GM12878 (cell line): ENCODE data around the gene FAM193B. TPM values are rescaled to one million over a fixed set of nuclear protein-coding genes. Genes with fewer than 3 reads are reported as not detected.

Source experiments
- ATAC-seq: fragments of 200-7000 bp; cut with Tn5 transposase; 3 replicates; pipeline ENCODE4 v1.9.1; 2020; ENCODE audit warnings: mild to moderate bottlenecking, moderate library complexity
- BruUV-seq: library from RNA; stranded (reverse); fragments of 400-500 nt; replicated peaks from 2 replicates; lab custom pipeline; 2021; lab: Mats Ljungman, UMichigan
- CTCF ChIA-PET: fragments of 300-600 bp; sonication (Branson Sonifier 250); formaldehyde crosslinking; extraction: SDS; loops from one replicate; lab custom pipeline; 2021; ENCODE audit warnings: inconsistent platforms; lab: Yijun Ruan, JAX
- POLR2A ChIA-PET: fragments of 350-600 bp; formaldehyde crosslinking; extraction: SDS; loops from one replicate; lab custom pipeline; 2021; ENCODE audit warnings: inconsistent platforms; lab: Charles Lee
- RAD21 ChIA-PET: fragments of 300-600 bp; sonication (Branson Sonifier 250); formaldehyde crosslinking; loops from one replicate; lab custom pipeline; 2023; ENCODE audit warnings: antibody characterized with exemption; ENCODE audit not compliant: unreplicated experiment; lab: Charles Lee
- SMC1A ChIA-PET: fragments of 300-600 bp; sonication (Branson Sonifier 250); formaldehyde crosslinking; loops from one replicate; lab custom pipeline; 2023; ENCODE audit not compliant: unreplicated experiment, uncharacterized antibody; lab: Charles Lee
- DNase-seq: peaks from one replicate; pipeline ENCODE4 v3.0.0-alpha.2; 2011; ENCODE audit warnings: low read depth, low spot score
- FAIRE-seq: peaks from 3 replicates; lab custom pipeline; 2011; peaks lifted over from hg19 to GRCh38; lab: Jason Lieb, UNC
- H2AFZ ChIP-seq: 2 replicates; pipeline ENCODE4 v1.6.0; 2011; ENCODE audit warnings: low read depth, low read length, control low read depth; ENCODE audit not compliant: control insufficient read depth
- H3K27ac ChIP-seq: 2 replicates; pipeline ENCODE4 v1.5.1; 2011; ENCODE audit warnings: control low read depth; ENCODE audit not compliant: control insufficient read depth, insufficient read depth
- H3K27me3 ChIP-seq, 2 experiments: replicated peaks in 1 of 2; 2 replicates each; pipeline versions ENCODE4 v1.6.0 to v1.6.1; 2011; ENCODE audit warnings: low read length in 1 of 2; ENCODE audit not compliant: control insufficient read depth in 2 of 2, insufficient read depth in 2 of 2
- H3K36me3 ChIP-seq, 2 experiments: 2 replicates each; pipeline ENCODE4 v1.5.1; 2011; ENCODE audit warnings: low read length in 1 of 2; ENCODE audit not compliant: control insufficient read depth in 2 of 2, insufficient read depth in 2 of 2
- H3K4me1 ChIP-seq: 2 replicates; pipeline ENCODE4 v1.6.1; 2011; ENCODE audit warnings: mild to moderate bottlenecking, low read length, moderate library complexity, mixed read lengths; ENCODE audit not compliant: control insufficient read depth, insufficient read depth
- H3K4me2 ChIP-seq: 2 replicates; pipeline ENCODE4 v1.6.0; 2011; ENCODE audit warnings: control low read depth; ENCODE audit not compliant: control insufficient read depth, insufficient read depth
- H3K4me3 ChIP-seq: fragments of 200-600 bp; sonication (generic); 2 replicates; pipeline ENCODE4 v1.5.1; 2016
- H3K79me2 ChIP-seq: 2 replicates; pipeline ENCODE4 v1.6.0; 2011; ENCODE audit warnings: low read length; ENCODE audit not compliant: control insufficient read depth, insufficient read depth
- H3K9ac ChIP-seq: 2 replicates; pipeline ENCODE4 v1.8.0; 2011; ENCODE audit warnings: low read length, control low read depth, mixed read lengths; ENCODE audit not compliant: control insufficient read depth, insufficient read depth
- H3K9me3 ChIP-seq: replicated peaks from 3 replicates; pipeline ENCODE4 v1.5.1; 2011; ENCODE audit warnings: mild to moderate bottlenecking, low read length; ENCODE audit not compliant: control insufficient read depth, insufficient read depth
- H4K20me1 ChIP-seq: 2 replicates; pipeline ENCODE4 v1.6.0; 2011; ENCODE audit not compliant: control insufficient read depth, insufficient read depth
- ASH2L ChIP-seq: fragments of 300-600, 200-600 bp; sonication (generic); IDR thresholded peaks from 2 replicates; pipeline ENCODE4 v1.6.1; 2017; ENCODE audit warnings: low read depth, mild to moderate bottlenecking, borderline replicate concordance
- BHLHE40 ChIP-seq, 2 experiments: fragments of 450-650 bp in 1 of 2; IDR thresholded peaks; 2 replicates each; pipeline ENCODE4 v1.6.1; 2011 to 2017; ENCODE audit warnings: low read depth in 2 of 2, borderline replicate concordance in 1 of 2, improper control_type of control experiment in 1 of 2, low read length in 1 of 2, mild to moderate bottlenecking in 1 of 2
- LARP7 ChIP-seq: fragments of 450-650 bp; IDR thresholded peaks from 2 replicates; pipeline ENCODE4 v1.6.1; 2017; ENCODE audit warnings: mild to moderate bottlenecking
- NR2F1 ChIP-seq: fragments of 450-650 bp; conservative IDR thresholded peaks from 2 replicates; pipeline ENCODE4 v1.6.1; 2017; ENCODE audit warnings: mild to moderate bottlenecking
- RB1 ChIP-seq: fragments of 450-650 bp; formaldehyde crosslinking; IDR thresholded peaks from 2 replicates; pipeline ENCODE4 v1.6.1; 2017; ENCODE audit warnings: mild to moderate bottlenecking, borderline replicate concordance
- RELA ChIP-seq: fragments of 450-650 bp; IDR thresholded peaks from 2 replicates; pipeline ENCODE4 v1.8.0; 2014; ENCODE audit warnings: borderline replicate concordance; ENCODE audit not compliant: partially characterized antibody
- REST ChIP-seq: IDR thresholded peaks from 2 replicates; pipeline ENCODE4 v1.6.1; 2012; ENCODE audit warnings: mild to moderate bottlenecking, low read depth, low read length
- RUNX3 ChIP-seq: IDR thresholded peaks from 2 replicates; pipeline ENCODE4 v1.6.1; 2012; ENCODE audit warnings: low read length, inconsistent platforms
- SPI1 ChIP-seq: IDR thresholded peaks from 2 replicates; pipeline ENCODE4 v1.6.1; 2011; ENCODE audit warnings: low read depth, mild to moderate bottlenecking, low read length, moderate library complexity, borderline replicate concordance; ENCODE audit not compliant: insufficient read depth
- SRF ChIP-seq, 2 experiments: IDR thresholded peaks; 2 replicates each; pipeline ENCODE4 v1.6.1; 2011; ENCODE audit warnings: low read depth in 2 of 2, low read length in 2 of 2, mild to moderate bottlenecking in 1 of 2, moderate library complexity in 1 of 2
- ZNF217 ChIP-seq: fragments of 450-650 bp; IDR thresholded peaks from 2 replicates; pipeline ENCODE4 v1.6.1; 2017; ENCODE audit warnings: antibody characterized with exemption, mild to moderate bottlenecking
- ZNF622 ChIP-seq: fragments of 450-650 bp; IDR thresholded peaks from 2 replicates; pipeline ENCODE4 v1.6.1; 2017; ENCODE audit warnings: mild to moderate bottlenecking, inconsistent platforms
- ZZZ3 ChIP-seq: IDR thresholded peaks from 2 replicates; pipeline ENCODE4 v1.6.1; 2011; ENCODE audit warnings: low read depth; ENCODE audit not compliant: control insufficient read depth, insufficient read length
- WGBS: methylation state at CpG from one replicate; pipeline ENCODE4 v1.1.6; 2016; ENCODE audit warnings: low lambda C conversion rate; ENCODE audit not compliant: insufficient replicate concordance, insufficient coverage; ENCODE audit errors: missing lambda C conversion rate; 5-methylcytosine and 5-hydroxymethylcytosine counted together
- in situ Hi-C: fragments of 300-500 bp; cut with MboI; formaldehyde crosslinking; loops from 9 replicates; pipeline ENCODE4 v1.14.3; 2018; ENCODE audit warnings: mixed read lengths
- intact Hi-C: fragments of 100-400 bp; cut with micrococcal nuclease; formaldehyde crosslinking; loops from one replicate; pipeline ENCODE4 v1.14.2; 2022; ENCODE audit not compliant: unreplicated experiment
- polyA plus RNA-seq, 11 experiments: library from polyadenylated mRNA; depleted of rRNA in 4 of 11; unstranded in 6 of 11; stranded (reverse) in 5 of 11; fragments of >200 nt; fragmentation: Nextera tagmentation in 4 of 11; fragmentation: Illumina TruSeq in 1 of 11; extraction: Ambion mirVana in 4 of 11; extraction: Trizol in 1 of 11; gene quantifications; 1 replicate in 1 of 11; 2 replicates in 10 of 11; pipeline versions ENCODE4 v1.2.1 to v1.2.3, GENCODE V29; 2011 to 2016; ENCODE audit warnings: inconsistent platforms in 2 of 11, missing spikeins in 2 of 11, low read depth in 1 of 11
- total RNA-seq, 4 experiments: library from RNA; depleted of rRNA in 3 of 4; stranded (reverse); fragments of >200 nt in 3 of 4; fragmentation: Illumina TruSeq in 1 of 4; extraction: Trizol in 1 of 4; gene quantifications; 2 replicates each; pipeline versions ENCODE4 v1.2.1 to v1.2.3, GENCODE V29; 2013 to 2021
- TF ChIP-seq, protein P1 (sequence below): IDR thresholded peaks from 2 replicates; pipeline ENCODE4 v1.6.1; 2012; ENCODE audit warnings: low read length, inconsistent platforms
- TF ChIP-seq, protein P2 (sequence below): fragments of 450-650 bp; IDR thresholded peaks from 2 replicates; pipeline ENCODE4 v1.6.1; 2017; ENCODE audit warnings: low read depth, mild to moderate bottlenecking, moderate library complexity
- TF ChIP-seq, protein P3 (sequence below), 3 experiments: IDR thresholded peaks in 2 of 3; conservative IDR thresholded peaks in 1 of 3; 2 replicates each; pipeline ENCODE4 v1.5.1; 2011; ENCODE audit warnings: low read depth in 3 of 3, low read length in 3 of 3, mild to moderate bottlenecking in 3 of 3, control low read depth in 2 of 3, moderate library complexity in 2 of 3, inconsistent platforms in 1 of 3, mixed read lengths in 1 of 3; ENCODE audit not compliant: control insufficient read depth in 2 of 3, insufficient read depth in 1 of 3; ENCODE audit errors: extremely low read depth in 1 of 3

Gene FAM193B
- total and polyA plus RNA-seq, 10 of the 15 experiments (the other 5 are each of a cell fraction or from before 2014, with no cell fraction given): 3.3 to 47.0 (median 25.1) TPM

GRCh38 chr5:177601126-177601525 lies 46.8 kb upstream of the FAM193B start:
- Histone ChIP-seq H3K27ac (no peak overlapping the region), H3K4me3 (peak overlapping the region; percentile 85)
- FAIRE-seq: no peak
- TF ChIP-seq, protein P1, sequence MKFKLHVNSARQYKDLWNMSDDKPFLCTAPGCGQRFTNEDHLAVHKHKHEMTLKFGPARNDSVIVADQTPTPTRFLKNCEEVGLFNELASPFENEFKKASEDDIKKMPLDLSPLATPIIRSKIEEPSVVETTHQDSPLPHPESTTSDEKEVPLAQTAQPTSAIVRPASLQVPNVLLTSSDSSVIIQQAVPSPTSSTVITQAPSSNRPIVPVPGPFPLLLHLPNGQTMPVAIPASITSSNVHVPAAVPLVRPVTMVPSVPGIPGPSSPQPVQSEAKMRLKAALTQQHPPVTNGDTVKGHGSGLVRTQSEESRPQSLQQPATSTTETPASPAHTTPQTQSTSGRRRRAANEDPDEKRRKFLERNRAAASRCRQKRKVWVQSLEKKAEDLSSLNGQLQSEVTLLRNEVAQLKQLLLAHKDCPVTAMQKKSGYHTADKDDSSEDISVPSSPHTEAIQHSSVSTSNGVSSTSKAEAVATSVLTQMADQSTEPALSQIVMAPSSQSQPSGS: no peak
- TF ChIP-seq ZZZ3: no peak
- TF ChIP-seq LARP7: no peak
- TF ChIP-seq ZNF622: no peak
- no peak for TF ChIP-seq SPI1
- TF ChIP-seq, protein P2, sequence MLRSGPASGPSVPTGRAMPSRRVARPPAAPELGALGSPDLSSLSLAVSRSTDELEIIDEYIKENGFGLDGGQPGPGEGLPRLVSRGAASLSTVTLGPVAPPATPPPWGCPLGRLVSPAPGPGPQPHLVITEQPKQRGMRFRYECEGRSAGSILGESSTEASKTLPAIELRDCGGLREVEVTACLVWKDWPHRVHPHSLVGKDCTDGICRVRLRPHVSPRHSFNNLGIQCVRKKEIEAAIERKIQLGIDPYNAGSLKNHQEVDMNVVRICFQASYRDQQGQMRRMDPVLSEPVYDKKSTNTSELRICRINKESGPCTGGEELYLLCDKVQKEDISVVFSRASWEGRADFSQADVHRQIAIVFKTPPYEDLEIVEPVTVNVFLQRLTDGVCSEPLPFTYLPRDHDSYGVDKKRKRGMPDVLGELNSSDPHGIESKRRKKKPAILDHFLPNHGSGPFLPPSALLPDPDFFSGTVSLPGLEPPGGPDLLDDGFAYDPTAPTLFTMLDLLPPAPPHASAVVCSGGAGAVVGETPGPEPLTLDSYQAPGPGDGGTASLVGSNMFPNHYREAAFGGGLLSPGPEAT: no peak
- no peak for TF ChIP-seq RB1
- TF ChIP-seq SRF (IDR thresholded peaks at IDR 0.05; ENCODE audit: low read depth in 2 of 2, low read length in 2 of 2): no peak
- no peak for TF ChIP-seq RUNX3
- TF ChIP-seq ASH2L: no peak
- TF ChIP-seq BHLHE40 (IDR thresholded peaks at IDR 0.05; ENCODE audit: borderline replicate concordance in 1 of 2, low read depth in 2 of 2, low read length in 1 of 2): no peak
- TF ChIP-seq RELA: no peak
- TF ChIP-seq, protein P3, sequence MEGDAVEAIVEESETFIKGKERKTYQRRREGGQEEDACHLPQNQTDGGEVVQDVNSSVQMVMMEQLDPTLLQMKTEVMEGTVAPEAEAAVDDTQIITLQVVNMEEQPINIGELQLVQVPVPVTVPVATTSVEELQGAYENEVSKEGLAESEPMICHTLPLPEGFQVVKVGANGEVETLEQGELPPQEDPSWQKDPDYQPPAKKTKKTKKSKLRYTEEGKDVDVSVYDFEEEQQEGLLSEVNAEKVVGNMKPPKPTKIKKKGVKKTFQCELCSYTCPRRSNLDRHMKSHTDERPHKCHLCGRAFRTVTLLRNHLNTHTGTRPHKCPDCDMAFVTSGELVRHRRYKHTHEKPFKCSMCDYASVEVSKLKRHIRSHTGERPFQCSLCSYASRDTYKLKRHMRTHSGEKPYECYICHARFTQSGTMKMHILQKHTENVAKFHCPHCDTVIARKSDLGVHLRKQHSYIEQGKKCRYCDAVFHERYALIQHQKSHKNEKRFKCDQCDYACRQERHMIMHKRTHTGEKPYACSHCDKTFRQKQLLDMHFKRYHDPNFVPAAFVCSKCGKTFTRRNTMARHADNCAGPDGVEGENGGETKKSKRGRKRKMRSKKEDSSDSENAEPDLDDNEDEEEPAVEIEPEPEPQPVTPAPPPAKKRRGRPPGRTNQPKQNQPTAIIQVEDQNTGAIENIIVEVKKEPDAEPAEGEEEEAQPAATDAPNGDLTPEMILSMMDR (IDR thresholded peaks at IDR 0.05 in 2 of 3, conservative IDR thresholded peaks at IDR 0.05 in 1 of 3; ENCODE audit: control insufficient read depth in 2 of 3, extremely low read depth in 1 of 3, insufficient read depth in 1 of 3, low read depth in 3 of 3, low read length in 3 of 3): no peak
- TF ChIP-seq NR2F1: no peak
- TF ChIP-seq ZNF217: no peak
- TF ChIP-seq REST: no peak

More at GRCh38 chr5:177601126-177601525, 46.8 kb upstream of the FAM193B start:
- CTCF ChIA-PET: interaction anchor here (0.7 kb wide), 1 partner anchor 9 kb away, joined by 4 read pairs; the partner anchor contains the start of gene TMED9
- no peak for ATAC-seq
- intact Hi-C loops (loop anchor here (5.0 kb wide), 1 partner anchor 94 kb away; the partner anchor contains the start of gene DOK3), in situ Hi-C loops (loop anchor here (10.0 to 25.0 kb wide), 3 partner anchors 464 to 1564 kb away; no protein-coding TSS in a partner anchor)
- peaks cover 3% of the 10 kb centered on the region; the same call in 1 of the 2 replicates for H3K4me1 ChIP-seq
- no peaks in the 10 kb centered on the region for H4K20me1 ChIP-seq
- H2AFZ ChIP-seq: no peak overlapping the region
- POLR2A ChIA-PET: interaction anchor here (0.5 to 0.9 kb wide), 2 partner anchors 9 to 11 kb away, joined by 3 to 4 read pairs; partner anchors contain the start of gene TMED9
- H3K4me2 ChIP-seq: peak overlapping the region; percentile 79
- H3K79me2 ChIP-seq: peaks cover 13% of the 10 kb centered on the region
- no peak for DNase-seq
- H3K27me3 ChIP-seq: no peaks in the 10 kb centered on the region
- BruUV-seq: TSS peak; percentile 47
- no peaks in the 10 kb centered on the region for H3K9me3 ChIP-seq
- SMC1A ChIA-PET: no interaction called here
- peaks cover 3% of the 10 kb centered on the region in 2 experiments; a peak in 3 of 4 replicates for H3K36me3 ChIP-seq
- RAD21 ChIA-PET: no interaction called here
- 97% methylated on average over 11 of the region's 11 CpGs for WGBS
- peak overlapping the region; percentile 82; the same call in 1 of the 2 replicates for H3K9ac ChIP-seq
